Cardiac muscle cell (in vitro differentiated cells and primary cell): ENCODE measurements around the gene ATP8A1. TPM values are rescaled to one million over a fixed set of nuclear protein-coding genes. Genes with fewer than 3 reads are reported as not detected.

Source experiments
- DNase-seq, 2 donors: peaks; one replicate each; pipeline versions ENCODE4 v3.0.0 to v3.0.0-alpha.2; 2010 to 2017; ENCODE audit warnings: low read depth in 1 of 2, low spot score in 1 of 2
- H3K27ac ChIP-seq: fragments of 200-600 bp; sonication (generic); 2 replicates; pipeline ENCODE4 v1.5.1; 2016
- H3K27me3 ChIP-seq: fragments of 200-600 bp; sonication (generic); 2 replicates; pipeline ENCODE4 v1.6.0; 2016; ENCODE audit warnings: control low read depth
- H3K36me3 ChIP-seq: fragments of 200-600 bp; sonication (generic); 2 replicates; pipeline ENCODE4 v1.5.1; 2016; ENCODE audit warnings: control low read depth
- H3K4me1 ChIP-seq: fragments of 200-600 bp; sonication (generic); 2 replicates; pipeline ENCODE4 v1.8.1; 2017; ENCODE audit warnings: low read depth, mild to moderate bottlenecking, mixed run types
- H3K4me3 ChIP-seq: fragments of 200-600 bp; sonication (generic); 2 replicates; pipeline ENCODE4 v1.5.1; 2016; ENCODE audit warnings: mild to moderate bottlenecking
- H3K9me3 ChIP-seq: fragments of 200-600 bp; sonication (generic); 2 replicates; pipeline ENCODE4 v1.5.1; 2017; ENCODE audit warnings: low read depth, mild to moderate bottlenecking, control low read depth
- polyA plus RNA-seq: library from polyadenylated mRNA; unstranded; fragments of >200 nt; fragmentation: Nextera tagmentation; extraction: Ambion mirVana; gene quantifications from 2 replicates; pipeline ENCODE4 v1.2.1, GENCODE V29; 2016
- total RNA-seq: library from RNA; depleted of rRNA; stranded (reverse); fragments of >200 nt; gene quantifications from 2 replicates; pipeline ENCODE4 v1.2.3, GENCODE V29; 2016
- TF ChIP-seq, protein P1 (sequence below): IDR thresholded peaks from 2 replicates; pipeline ENCODE4 v1.5.1; 2012; ENCODE audit warnings: low read depth, mild to moderate bottlenecking, low read length

Gene ATP8A1
- total and polyA plus RNA-seq, 2 experiments from 2014 or later, result 5.0 to 22.7 TPM

DNA sequence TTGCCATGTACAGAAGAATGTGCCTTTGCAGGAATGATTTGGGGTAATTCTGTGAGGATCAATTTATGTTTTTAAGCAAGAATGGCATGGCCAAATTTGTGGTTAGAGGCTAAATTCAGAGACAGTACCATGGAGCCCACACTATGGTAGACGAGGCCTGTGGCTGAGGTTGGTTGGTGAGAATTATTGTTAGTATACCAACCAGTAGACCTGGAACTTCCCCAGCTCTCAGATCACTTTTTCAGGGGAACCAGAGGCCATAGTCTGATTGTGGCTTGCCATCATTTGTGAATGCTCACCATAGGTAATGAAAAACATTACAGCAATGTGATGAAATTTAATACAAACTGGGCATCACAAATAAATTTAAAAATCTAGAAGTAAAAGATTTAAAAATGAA, 203.3 kb downstream of the ATP8A1 start:
- Histone ChIP-seq H3K36me3 (no peaks in the 10 kb centered on the region), H3K9me3 (no peaks in the 10 kb centered on the region), H3K4me3 (no peak overlapping the region), H3K27me3 (no peaks in the 10 kb centered on the region), H3K4me1 (no peaks in the 10 kb centered on the region), H3K27ac (no peak overlapping the region)
- DNase-seq, result no peak
- TF ChIP-seq, protein P1, sequence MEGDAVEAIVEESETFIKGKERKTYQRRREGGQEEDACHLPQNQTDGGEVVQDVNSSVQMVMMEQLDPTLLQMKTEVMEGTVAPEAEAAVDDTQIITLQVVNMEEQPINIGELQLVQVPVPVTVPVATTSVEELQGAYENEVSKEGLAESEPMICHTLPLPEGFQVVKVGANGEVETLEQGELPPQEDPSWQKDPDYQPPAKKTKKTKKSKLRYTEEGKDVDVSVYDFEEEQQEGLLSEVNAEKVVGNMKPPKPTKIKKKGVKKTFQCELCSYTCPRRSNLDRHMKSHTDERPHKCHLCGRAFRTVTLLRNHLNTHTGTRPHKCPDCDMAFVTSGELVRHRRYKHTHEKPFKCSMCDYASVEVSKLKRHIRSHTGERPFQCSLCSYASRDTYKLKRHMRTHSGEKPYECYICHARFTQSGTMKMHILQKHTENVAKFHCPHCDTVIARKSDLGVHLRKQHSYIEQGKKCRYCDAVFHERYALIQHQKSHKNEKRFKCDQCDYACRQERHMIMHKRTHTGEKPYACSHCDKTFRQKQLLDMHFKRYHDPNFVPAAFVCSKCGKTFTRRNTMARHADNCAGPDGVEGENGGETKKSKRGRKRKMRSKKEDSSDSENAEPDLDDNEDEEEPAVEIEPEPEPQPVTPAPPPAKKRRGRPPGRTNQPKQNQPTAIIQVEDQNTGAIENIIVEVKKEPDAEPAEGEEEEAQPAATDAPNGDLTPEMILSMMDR, result no peak

DNA sequence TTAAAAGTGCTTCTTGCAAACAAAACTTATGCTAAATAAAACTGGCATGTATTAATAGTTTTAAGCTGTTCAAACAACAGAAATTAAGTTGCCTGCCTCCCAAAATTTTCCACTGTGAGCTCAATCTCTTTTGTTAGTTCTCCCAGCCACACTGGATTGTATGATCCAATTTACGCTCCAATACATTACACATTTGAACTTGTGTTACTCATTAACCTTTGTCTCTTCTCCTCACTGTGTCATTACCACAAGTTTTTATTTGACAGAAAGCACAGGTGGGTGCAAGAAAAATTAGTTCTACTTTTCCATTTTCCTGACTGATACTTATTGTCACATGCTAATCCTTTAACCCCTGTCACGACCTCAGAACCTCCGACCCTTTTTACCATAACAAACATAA, 204.1 kb downstream of the ATP8A1 start:
- Histone ChIP-seq H3K4me3 (no peak overlapping the region), H3K9me3 (no peaks in the 10 kb centered on the region), H3K36me3 (no peaks in the 10 kb centered on the region), H3K27ac (no peak overlapping the region), H3K4me1 (no peaks in the 10 kb centered on the region), H3K27me3 (no peaks in the 10 kb centered on the region)
- TF ChIP-seq, protein P1, result no peak
- no peak for DNase-seq

DNA sequence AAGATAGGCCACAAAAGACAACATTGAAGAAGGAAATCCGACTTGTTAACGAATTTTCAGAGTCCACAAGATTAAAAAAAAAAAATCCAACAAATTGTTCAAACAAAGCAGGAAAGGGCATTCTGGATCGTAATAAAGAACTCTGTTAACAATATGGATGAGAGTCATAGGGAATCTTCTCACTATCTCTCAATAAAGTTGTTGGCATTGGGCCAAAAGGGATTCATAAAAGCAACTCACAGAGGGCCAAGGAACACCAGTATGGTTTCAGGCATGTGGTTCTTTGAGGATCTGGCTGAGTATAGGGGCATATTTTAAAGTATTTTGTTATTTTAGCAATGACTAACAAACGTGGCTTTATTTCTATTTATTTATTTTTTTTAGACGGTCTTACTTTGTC, 210.1 kb downstream of the ATP8A1 start:
- Histone ChIP-seq H3K9me3 (no peaks in the 10 kb centered on the region), H3K4me3 (no peak overlapping the region), H3K4me1 (no peaks in the 10 kb centered on the region), H3K36me3 (no peaks in the 10 kb centered on the region), H3K27ac (no peak overlapping the region), H3K27me3 (no peaks in the 10 kb centered on the region)
- DNase-seq, result no peak
- TF ChIP-seq, protein P1, result no peak

DNA sequence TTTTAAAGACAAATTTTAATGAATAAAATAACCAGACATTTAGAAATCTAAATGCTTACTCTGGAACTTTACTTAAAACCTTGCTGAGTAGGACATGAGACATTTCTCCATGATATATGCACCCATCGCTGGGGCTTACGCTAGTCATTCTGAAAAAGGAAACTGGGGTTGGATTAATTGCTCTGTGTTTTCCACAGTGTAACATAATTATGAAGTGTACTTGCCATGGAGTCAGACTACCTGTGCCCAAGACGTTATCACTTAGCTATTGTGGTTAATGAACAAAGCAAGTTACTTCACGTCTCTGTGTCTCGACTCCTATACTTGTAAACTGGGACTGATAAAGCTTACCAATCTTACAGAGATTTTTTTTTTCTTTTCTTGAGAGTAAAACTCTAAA, 211.9 kb downstream of the ATP8A1 start:
- no peak for DNase-seq
- Histone ChIP-seq H3K9me3 (no peaks in the 10 kb centered on the region), H3K27me3 (no peaks in the 10 kb centered on the region), H3K4me3 (no peak overlapping the region), H3K27ac (no peak overlapping the region), H3K36me3 (no peaks in the 10 kb centered on the region), H3K4me1 (no peaks in the 10 kb centered on the region)
- TF ChIP-seq, protein P1, result no peak

DNA sequence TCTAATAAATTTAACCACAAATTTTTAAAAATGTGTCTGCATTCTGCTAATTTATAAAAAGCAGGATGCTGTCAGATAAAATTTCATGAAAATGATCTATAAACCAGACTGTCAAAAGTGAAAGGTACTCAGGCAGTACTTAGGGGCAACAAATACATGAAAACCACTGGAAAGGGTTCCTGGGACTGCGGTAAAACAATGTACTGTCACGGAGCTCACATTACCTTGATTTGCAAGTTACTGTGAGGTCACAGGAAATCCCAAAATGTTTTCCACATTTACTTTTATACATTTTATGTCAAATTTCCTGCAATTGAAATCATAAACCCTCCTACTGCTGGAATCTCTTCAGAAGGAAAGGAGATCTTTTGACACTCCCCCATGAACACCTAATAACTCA, 214.3 kb downstream of the ATP8A1 start:
- Histone ChIP-seq H3K27ac (no peak overlapping the region), H3K27me3 (no peaks in the 10 kb centered on the region), H3K4me3 (no peak overlapping the region), H3K4me1 (no peaks in the 10 kb centered on the region), H3K9me3 (no peaks in the 10 kb centered on the region), H3K36me3 (no peaks in the 10 kb centered on the region)
- TF ChIP-seq, protein P1, result no peak
- no peak for DNase-seq

DNA sequence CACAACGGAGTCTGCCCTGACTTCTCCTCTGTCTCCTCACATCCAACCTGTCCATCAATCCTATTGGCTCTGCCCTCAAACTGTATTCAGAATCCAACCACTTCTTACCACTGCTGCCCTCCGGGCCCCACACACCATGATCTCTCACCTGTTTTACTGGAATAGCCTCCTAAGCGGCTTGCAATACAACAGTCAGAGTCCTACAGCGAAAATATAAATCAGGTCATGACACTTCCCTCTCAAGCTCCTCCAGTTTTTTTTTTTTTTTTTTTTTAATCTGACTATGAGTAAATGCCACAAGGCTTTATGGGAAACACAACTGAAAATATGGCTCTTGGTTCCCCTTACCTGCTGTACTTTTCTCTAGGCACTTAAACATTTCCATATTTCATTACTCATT, 216.8 kb downstream of the ATP8A1 start:
- Histone ChIP-seq H3K4me3 (no peak overlapping the region), H3K36me3 (no peaks in the 10 kb centered on the region), H3K27me3 (no peaks in the 10 kb centered on the region), H3K4me1 (no peaks in the 10 kb centered on the region), H3K9me3 (no peaks in the 10 kb centered on the region), H3K27ac (no peak overlapping the region)
- TF ChIP-seq, protein P1, result no peak
- DNase-seq, result no peak
